HuH-7 (cell line): ENCODE results near the gene INTS2.
"Not testable (repeated sequence)": the region's sequence is repeated elsewhere in the genome, so short reads cannot be mapped to it uniquely, and the experiment has no call there.

Experiments used
- DNase-seq: peaks from one replicate; pipeline ENCODE4 v3.0.0; 2011; ENCODE audit warnings: low spot score

The INTS2 gene

DNA sequence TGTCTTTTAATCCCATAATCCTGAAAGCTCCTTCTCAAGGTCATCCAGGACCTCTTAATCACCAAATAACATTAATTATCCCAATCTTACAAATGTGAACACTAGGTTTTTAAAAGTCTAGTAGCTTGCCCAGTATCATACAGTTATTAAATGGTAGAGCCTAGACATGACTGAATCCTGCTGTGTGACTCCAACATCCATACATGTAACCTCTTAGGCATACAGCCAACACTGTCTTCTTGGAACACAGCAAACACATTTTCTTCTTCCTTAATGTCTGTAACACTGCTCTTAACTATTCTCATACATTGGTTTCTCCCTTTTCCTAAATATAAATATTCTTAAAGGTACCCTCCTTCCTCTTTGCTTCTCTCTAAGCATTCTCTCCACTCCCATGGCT is 78.1 kb downstream of the INTS2 start:
- DNase-seq = no peak

DNA sequence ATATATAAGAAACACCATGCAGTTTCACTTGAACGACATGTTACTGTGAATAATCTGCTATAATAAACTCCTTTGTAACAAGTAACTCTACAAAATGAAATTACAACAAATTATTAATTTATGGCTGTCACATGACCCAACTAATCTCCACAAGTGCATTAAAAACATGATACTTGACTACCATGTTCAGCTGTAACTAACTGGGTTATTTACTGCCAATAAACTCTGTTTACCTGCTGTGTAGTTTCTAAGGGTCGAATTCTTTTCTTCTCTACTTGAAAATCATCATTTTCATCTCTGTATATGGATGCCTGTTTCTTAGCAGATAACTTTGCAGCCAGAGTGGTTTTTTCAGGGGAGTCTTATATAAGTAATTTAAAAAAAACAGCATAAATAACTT is 78.9 kb downstream of the INTS2 start:
- DNase-seq = no peak

DNA sequence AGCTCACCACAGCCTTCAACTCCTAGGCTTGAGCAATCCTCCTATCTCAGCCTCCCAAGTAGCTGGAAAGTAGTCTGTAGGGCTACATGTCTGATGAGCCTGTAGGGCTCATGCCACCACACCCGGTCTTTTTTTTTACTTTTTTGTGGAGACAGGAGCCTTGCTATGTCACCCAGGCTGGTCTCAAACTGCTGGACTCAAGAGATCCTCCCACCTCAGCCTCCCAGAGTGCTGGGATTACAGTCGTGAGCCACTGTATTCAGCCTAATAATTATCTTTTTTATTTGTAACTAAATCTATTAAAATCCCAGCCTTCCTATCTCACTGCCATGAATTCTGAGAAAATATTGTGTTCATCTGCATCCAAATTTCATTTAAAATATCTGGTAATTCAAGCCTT is 79.5 kb downstream of the INTS2 start:
- DNase-seq = no peak

DNA sequence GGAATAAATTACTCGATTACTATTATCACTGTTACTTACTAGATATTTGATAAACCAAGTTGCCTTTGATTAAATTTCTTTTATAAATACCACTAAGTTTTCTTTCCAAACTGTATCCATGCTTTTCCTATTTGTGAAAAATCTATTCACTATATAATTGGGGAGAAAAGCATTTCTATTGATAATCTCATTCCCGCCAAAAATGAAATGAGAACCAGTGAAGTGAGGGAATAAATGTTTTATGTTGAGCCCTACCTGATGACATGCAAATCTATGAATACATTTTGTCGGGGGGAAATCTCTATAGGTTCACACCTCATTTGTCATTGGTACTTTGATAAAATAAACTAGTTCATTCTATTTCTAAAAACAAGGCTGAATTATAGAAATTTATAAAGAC is 80.1 kb downstream of the INTS2 start:
- DNase-seq = no peak

DNA sequence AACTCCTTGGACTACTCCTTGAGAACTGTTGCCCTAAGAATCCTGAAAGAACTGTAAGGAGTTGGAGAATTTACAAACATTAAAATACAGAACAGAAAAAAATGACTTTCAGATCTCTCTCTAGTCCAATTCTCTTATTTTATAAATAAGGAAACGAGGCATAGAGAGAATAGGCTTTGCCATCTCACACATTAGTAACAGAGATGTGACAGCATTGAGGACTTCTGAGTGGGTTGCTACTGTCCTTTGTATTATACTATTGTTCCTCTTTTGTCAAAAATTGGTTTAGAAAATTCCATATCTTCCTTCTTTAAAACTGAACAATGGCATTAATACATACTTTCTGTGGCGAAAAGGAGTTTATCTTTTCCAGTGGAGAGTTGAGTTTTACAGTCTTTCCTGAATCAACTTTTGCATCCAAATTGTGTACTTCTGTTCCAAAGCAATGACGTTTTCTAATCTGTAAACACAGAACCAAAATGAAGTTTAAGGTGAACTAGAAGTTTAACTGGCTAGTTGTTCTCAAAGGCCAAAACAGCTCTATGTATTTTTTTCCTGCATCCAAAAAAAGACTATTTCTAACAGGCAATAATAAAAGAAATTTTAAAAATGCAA is 80.9 kb downstream of the INTS2 start:
- DNase-seq = no peak

DNA sequence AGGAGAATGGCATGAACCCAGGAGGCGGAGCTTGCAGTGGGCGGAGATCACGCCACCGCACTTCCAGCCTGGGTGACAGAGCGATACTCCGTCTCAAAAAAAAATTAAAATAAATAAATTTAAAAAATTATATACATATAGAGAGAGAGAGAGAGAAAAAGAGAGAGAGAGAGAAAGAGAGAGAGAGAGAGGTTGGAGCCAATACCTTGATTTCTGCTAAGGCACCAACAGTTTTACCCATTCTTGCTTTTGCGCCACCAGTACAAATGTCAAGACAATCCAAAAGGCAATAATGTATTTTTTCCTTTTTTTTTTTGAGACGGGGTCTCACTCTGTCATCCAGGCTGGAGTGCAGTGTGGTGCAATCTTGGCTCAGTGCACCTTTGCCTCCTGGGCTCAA is 81.7 kb downstream of the INTS2 start:
- DNase-seq = no peak

DNA sequence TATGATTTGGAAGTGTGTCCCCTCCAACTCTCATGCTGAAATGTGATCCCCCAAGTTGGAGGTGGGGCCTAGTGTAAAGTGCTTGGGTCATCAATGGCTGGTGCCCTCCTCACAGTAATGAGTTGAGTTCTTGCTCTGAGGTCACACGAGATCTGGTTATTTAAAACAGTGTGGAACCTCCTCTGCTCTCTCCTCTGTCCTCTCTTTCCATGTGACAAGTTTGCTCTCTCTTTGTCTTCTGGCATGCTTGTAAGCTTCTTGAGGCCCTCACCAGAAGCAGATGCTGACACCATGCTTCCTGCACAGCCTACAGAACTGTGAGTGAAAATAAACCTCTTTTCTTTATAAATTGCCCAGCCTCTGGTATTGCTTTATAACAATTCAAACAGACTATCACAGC is 84.3 kb downstream of the INTS2 start:
- DNase-seq = no peak

DNA sequence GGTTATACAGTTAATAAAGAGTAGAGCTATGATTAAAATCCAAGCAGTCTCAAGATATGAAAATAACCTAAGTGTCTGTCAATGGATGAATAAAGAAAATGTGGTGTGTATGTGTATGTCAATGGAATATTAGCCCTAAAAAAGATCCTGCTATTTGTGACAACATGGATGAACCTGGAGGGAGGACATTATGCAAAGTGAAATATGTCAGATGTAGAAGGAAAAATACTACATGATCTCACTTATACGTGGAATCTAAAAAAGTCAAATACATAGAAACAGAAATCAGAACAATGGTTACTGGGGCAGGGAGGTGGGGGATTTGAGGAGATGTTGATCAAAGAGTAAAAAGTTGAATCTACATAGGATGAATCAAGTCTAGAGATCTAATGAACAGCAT is 84.9 kb downstream of the INTS2 start:
- no peak for DNase-seq

DNA sequence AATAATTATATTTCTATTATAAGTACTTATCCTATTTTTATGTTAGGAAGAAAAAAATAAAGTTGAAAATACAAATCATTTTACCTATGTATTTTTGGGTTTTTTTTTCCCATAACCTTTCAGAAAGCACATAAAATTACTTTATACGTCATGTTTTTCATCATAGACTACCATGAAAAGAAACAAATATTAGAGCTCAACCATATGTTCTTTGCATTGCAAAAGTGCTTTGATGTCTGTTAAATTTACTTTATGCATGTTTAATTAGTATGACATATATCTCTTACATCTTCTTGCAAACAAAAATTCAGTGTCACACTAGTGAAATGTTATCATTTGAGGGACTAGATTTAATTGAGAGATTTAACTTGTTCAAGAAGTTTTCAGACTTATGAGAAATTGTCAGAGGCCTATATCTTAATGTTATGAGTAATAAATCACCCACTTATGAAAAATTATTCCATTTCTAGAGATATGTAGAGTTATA is 88.4 kb downstream of the INTS2 start:
- no peak for DNase-seq

DNA sequence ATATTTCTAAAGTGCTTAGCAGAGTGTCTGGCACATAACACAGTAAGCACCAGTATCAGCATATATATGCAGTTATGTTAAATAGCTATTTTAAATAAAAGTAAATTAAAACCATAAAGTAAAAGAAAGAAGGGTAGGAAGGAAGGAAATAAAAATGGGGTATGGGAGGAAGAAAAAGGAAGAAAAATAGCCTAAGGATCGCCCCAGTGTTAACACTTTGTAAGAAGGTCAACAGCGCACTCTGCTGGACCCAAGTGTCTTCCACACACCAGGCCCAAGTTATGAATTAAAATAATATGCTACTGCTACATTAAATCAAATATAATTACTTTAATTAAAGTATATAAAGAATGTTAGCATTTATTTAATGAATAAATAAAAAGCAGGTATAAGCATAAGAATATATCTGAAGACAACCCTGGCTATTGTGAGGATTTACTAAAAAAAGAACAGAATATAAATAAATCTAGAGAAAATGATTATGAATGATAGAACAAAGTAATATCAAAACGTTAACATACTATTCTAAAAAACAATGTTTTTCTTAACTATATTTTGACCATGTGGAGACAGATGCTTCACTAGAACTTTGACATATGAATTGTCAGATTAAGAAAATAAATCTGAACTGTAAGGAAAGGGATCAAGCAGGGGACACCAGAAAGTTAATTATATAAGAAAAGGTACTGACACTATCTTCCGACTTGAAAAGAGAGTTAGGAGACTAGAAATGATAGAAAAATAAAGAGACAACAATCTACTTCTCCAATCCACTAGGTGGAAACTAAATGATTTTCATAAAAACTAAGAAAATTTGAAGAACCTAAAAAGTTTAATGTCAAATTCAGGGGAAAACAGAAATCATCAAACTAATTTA is 90.4 kb downstream of the INTS2 start:
- DNase-seq = peak; percentile 20

DNA sequence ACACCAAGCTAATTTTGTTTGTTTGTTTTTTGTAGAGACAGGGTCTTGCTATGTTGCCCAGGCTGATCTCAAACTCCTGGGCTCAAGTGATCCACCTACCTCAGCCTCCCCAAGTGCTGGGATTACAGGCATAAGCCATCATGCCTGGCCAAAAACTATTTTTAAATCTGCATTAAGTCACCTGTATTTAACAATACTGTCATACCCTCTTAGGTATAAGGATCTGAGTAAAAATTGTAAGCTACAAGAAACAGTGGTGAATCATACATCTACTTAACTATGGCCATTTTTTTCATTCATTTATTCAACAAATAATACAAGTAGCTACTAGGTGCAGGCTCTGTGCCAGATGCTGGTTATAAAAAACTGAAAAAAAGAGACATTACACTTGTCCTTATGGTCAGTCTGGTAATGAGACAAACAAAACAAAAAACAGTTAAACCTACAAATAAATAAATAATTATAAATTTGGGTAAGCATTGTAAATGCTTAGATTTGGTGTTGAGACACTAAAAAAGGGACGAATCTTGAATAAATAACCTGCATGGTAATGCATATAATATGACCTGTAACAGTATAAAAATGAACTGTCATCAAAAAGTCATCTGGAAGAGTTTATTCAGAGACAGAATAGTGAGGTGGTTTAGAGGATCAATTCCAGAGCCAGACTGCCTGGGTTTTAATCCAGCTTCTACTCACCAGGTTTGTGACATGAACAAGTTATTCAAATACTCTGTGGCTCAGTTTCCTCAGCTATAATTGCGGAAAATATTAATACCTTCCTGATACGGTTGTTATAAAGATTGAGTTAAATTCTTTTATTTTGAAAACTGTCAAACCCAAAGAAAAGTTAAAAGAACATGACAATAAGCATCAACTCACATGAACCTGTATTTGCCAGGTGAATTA is 91.3 kb downstream of the INTS2 start:
- no peak for DNase-seq

DNA sequence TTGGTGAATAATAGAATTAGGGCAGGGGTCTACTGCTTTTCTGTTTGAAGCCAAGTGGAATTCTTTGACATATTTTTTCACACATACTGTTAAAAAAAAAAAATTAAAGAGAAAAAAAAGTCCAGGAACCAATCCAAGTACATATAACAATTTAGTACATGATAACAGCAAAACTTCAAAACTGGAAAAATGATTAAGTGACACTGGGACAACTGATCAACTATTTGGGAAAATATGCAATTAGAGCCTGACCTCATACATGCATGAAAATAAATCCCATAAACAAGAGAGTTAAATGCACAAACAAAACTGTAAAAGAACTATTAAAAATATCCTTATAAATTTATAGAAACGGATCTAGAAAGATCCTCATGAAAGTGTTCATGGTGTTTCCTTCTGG is 92.2 kb downstream of the INTS2 start:
- DNase-seq = no peak

DNA sequence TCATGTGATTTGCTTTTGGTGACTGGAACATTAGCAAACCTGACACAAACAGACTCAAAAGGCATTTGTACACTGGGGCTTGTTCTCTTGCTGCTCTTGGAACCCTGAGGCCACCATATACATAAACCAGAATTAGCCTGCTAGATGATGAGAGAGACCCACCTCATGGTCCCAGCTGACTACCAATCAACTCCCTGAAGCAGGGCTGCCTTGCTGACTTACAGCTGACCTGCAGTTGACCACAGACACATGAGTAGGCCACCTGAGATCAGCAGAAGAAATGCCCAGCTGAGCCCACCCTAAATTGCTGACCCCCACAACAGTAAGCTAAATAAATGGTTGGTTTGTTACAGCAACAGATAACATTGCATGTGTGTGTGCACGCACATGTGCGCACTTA is 93.2 kb downstream of the INTS2 start:
- no peak for DNase-seq

DNA sequence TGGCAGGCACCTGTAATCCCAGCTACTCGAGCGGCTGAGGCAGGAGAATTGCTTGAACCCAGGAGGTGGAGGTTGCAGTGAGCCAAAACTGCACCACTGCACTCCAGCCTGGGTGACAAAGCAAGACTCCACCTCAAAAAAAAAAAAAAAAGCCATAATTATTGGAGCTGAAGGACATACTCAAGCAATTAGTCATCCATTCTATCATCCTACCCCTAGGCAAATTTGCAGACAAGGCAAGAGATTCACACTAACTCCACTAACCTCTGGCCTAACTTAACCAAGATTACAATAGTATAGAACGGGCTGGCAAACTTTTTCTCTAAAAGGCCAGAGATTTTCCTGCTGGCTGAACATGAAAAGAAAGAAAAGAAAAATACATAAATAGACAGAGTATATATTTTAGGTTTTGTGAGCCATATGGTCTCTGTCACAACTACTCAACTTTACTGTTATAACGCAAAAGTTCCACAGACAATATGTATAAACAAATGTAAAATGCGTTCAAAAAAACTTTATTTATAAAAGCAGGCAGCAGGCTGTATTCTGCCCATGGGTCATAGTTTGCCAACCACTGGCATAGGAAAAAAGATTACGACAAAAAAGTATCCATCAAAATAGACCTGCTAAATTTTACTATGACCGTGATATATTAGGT is 94.1 kb downstream of the INTS2 start:
- DNase-seq = no peak

DNA sequence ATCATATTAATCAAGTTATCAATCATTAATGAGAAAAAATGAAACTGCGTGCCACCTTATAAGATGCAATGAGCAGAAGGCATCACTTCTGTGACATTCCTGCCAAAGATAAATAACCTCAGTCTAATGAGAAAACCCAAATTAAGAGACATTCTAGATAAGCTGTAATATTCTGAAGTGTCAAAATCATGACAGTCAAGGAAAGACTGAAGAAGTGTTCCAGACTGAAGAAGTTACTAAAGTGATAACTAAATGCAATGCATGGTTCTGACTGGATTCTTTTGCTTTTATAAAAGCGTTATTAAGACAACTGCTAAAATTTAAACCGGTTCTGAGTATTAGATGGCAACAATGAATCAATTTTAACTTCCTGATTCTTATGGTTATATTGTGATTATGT is 95.3 kb downstream of the INTS2 start:
- no peak for DNase-seq

DNA sequence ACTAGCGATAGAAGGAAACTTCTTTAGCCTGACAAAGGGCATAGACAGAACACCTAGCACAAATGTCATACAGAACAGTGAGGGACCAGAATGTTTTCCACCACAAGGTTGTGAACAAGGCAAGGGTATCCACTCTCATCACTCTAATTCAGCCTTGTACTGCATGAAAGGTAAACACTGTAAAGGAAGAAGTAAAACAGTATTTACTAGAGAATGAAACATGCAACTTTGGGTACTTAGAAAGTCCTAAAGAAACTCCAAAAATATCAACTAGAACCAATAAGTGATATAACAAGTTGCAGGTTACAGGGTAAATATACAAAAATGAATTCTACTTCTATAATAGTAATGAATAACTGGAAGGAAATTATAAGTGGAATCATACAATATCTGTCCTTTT is 96.7 kb downstream of the INTS2 start:
- DNase-seq = no peak

DNA sequence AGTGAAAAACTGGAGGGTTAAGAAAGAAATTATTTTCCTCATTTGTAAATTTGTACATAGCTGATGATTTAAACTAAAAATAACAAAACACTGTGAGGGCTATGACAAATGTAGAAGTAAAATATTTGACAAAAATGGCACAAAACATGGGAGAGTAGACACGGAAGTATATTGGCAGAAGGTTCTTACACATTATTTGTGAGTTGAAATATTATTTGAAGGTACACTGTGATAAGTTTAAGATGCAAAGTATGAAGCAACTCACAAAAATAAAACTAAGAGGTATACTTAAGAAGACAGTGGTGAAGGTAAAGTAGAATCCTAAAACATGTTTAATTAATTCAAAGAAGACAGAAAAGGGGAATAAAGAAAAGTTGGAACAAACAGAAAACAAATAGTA is 99.1 kb downstream of the INTS2 start:
- no peak for DNase-seq

DNA sequence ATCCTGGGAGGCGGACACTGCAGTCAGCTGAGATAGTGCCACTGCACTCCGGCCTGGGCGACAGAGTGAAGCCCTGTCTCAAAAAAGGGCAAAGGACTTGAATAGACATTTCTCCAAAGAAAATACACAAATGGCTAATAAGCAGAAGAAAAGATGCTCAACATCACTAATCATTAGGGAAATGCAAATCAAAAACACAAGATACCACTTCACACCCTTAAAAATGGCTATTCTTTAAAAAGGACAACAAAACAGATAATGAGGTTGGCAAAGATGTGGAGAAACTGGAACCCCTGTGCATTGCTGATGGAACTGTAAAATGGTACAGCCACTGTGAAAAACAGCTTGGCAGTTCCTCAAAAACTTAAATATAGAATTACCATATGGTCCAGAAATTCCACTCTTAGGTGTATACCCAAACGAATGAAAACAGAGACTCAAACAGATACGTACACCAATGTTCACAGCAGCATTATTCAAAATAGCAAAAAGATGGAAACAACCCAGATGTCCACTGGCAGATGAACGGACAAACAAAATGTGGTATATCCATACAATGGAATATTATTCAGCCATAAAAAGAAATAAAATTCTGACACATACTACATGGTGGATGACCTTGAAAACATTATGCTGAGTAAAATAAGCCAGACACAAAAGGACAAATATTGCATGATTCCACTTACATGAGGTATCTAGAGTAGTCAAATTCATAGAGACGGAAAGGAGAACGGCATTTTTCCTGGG is 100.0 kb downstream of the INTS2 start:
- no peak for DNase-seq

DNA sequence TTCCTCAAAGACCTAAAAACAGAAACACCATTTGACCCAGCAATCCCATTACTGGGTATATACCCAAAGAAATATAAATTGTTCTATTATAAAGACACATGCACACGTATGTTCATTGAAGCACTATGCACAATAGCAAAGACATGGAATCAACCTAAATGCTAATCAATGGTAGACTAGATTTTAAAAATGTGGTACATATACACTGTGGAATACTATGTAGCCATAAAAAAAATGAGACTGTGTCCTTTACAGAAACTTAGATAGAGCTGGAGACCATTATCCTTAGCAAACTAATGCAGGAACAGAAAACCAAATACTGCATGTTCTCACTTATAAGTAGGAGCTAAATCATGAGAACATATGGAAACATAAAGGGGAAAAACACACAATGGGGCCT is 100.9 kb downstream of the INTS2 start:
- DNase-seq = not testable (repeated sequence)

DNA sequence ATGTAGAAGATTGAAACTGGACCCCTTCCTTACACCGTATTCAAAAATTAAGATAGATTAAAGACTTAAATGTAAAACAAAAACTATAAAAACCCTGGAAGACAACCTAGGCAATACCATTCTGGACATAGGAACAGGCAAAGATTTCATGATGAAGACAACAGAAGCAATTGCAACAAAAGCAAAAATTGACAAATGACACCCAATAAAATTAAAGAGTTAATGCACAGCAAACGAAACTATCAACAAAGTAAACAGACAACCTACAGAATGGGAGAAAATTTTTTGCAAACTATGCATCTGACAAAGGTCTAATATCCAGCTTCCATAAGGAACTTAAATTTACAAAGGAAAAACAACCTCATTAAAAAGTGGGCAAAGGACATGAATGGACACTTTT is 101.6 kb downstream of the INTS2 start:
- DNase-seq = not testable (repeated sequence)

DNA sequence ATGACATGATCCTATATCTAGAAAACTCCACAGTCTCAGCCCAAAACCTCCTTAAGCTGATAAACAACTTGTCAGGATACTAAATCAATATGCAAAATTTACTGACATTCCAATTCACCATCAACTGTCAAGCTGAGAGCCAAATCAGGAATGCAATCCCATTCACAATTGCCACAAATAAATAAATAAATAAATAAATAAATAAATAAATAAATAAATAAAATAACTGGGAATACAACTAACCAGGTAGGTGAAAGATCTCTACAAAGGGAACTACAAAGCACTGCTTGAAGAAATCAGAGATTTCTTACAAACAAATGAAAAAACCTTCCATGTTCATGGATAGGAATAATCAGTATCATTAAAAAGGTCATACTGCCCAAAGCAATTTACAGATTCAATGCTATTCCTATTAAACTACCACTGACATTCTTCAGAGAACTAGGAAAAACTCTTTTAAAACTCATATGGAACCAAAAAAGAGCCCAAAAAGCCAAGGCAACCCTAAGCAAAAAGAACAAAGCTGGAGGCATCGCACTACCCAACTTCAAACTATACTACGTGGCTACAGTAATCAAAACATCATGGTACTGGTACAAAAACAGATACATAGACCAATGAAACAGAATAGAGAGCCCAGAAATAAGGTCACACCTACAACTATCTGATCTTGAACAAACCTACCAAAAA is 102.2 kb downstream of the INTS2 start:
- DNase-seq = no peak
